Glutamatergic neuron (in vitro differentiated cells): ENCODE data around the gene KLHL35. TPM values are rescaled to one million over a fixed set of nuclear protein-coding genes. Genes with fewer than 3 reads are reported as not detected.

Experiments used
- DNase-seq: peaks from one replicate; pipeline ENCODE4 v3.0.0; 2022
- H3K27ac Mint-ChIP-seq: one replicate; pipeline ENCODE4 v1.8.0; 2020; ENCODE audit warnings: mild to moderate bottlenecking, mixed read lengths, inconsistent platforms; ENCODE audit not compliant: unreplicated experiment
- H3K27me3 Mint-ChIP-seq: one replicate; pipeline ENCODE4 v1.8.0; 2020; ENCODE audit warnings: mild to moderate bottlenecking, moderate library complexity, mixed read lengths, inconsistent platforms; ENCODE audit not compliant: unreplicated experiment
- H3K36me3 Mint-ChIP-seq: one replicate; pipeline ENCODE4 v1.8.0; 2020; ENCODE audit warnings: mild to moderate bottlenecking, mixed read lengths, inconsistent platforms; ENCODE audit not compliant: unreplicated experiment
- H3K4me1 Mint-ChIP-seq: one replicate; pipeline ENCODE4 v1.8.0; 2020; ENCODE audit warnings: mild to moderate bottlenecking, low read depth, mixed read lengths, inconsistent platforms; ENCODE audit not compliant: unreplicated experiment
- H3K4me3 Mint-ChIP-seq: one replicate; pipeline ENCODE4 v1.8.0; 2020; ENCODE audit warnings: mild to moderate bottlenecking, mixed read lengths, inconsistent platforms; ENCODE audit not compliant: unreplicated experiment
- H3K9me3 Mint-ChIP-seq: one replicate; pipeline ENCODE4 v1.8.0; 2020; ENCODE audit warnings: mild to moderate bottlenecking, moderate library complexity, mixed read lengths, inconsistent platforms; ENCODE audit not compliant: unreplicated experiment
- CTCF ChIP-seq: fragments of 200-600 bp; sonication (generic); IDR thresholded peaks from one replicate; pipeline ENCODE4 v1.5.0; 2021; ENCODE audit not compliant: partially characterized antibody, unreplicated experiment
- total RNA-seq: library from RNA; stranded (reverse); fragmentation: NEBNext Ultra II Directional; extraction: Animal tissue kit (Norgen Biotek cat#: 25700); gene quantifications from one replicate; pipeline ENCODE4 v1.2.1, GENCODE V29; 2021; ENCODE audit not compliant: unreplicated experiment

Gene KLHL35
- total RNA-seq, 1 donor from 2014 or later: 41.4 TPM

- H3K27ac Mint-ChIP-seq: no peak overlapping the region
- peaks cover 17% of the 10 kb centered on the region for H3K27me3 Mint-ChIP-seq
- no peak for TF ChIP-seq CTCF
- H3K4me3 Mint-ChIP-seq: no peak overlapping the region
- H3K4me1 Mint-ChIP-seq: peaks cover 13% of the 10 kb centered on the region
- DNase-seq: no peak
- peaks cover 3% of the 10 kb centered on the region for H3K9me3 Mint-ChIP-seq
- H3K36me3 Mint-ChIP-seq: no peaks in the 10 kb centered on the region
Observed at GRCh38 chr11:75468534-75469340, 35.7 kb upstream of the KLHL35 start.

GRCh38 chr11:75467881-75468280 lies 34.9 kb upstream of the KLHL35 start:
- peaks cover 11% of the 10 kb centered on the region for H3K4me1 Mint-ChIP-seq

GRCh38 chr11:75467311-75467710 lies 34.3 kb upstream of the KLHL35 start:
- Mint-ChIP-seq H3K4me3 (no peak overlapping the region), H3K9me3 (peaks cover 1% of the 10 kb centered on the region), H3K27ac (no peak overlapping the region), H3K36me3 (no peaks in the 10 kb centered on the region), H3K27me3 (peaks cover 10% of the 10 kb centered on the region), H3K4me1 (peaks cover 6% of the 10 kb centered on the region)
- DNase-seq: no peak
- no peak for TF ChIP-seq CTCF

More at GRCh38 chr11:75467881-75468280, 34.9 kb upstream of the KLHL35 start:
- peaks cover 1% of the 10 kb centered on the region for H3K9me3 Mint-ChIP-seq
- peaks cover 11% of the 10 kb centered on the region for H3K27me3 Mint-ChIP-seq
- no peak overlapping the region for H3K4me3 Mint-ChIP-seq
- H3K27ac Mint-ChIP-seq: no peak overlapping the region
- no peaks in the 10 kb centered on the region for H3K36me3 Mint-ChIP-seq
- no peak for TF ChIP-seq CTCF
- no peak for DNase-seq

GRCh38 chr11:75465701-75466531 lies 32.9 kb upstream of the KLHL35 start:
- H3K36me3 Mint-ChIP-seq: no peaks in the 10 kb centered on the region
- no peak for DNase-seq
- H3K4me3 Mint-ChIP-seq: no peak overlapping the region
- TF ChIP-seq CTCF: no peak
- H3K4me1 Mint-ChIP-seq: peaks cover 5% of the 10 kb centered on the region
- peaks cover 10% of the 10 kb centered on the region for H3K27me3 Mint-ChIP-seq
- peaks cover 1% of the 10 kb centered on the region for H3K9me3 Mint-ChIP-seq
- H3K27ac Mint-ChIP-seq: no peak overlapping the region
